Prostate gland (tissue), 2 donors: ENCODE data around the gene ROR1. TPM values are rescaled to one million over a fixed set of nuclear protein-coding genes. Genes with fewer than 3 reads are reported as not detected.

Source experiments
- DNase-seq: peaks from one replicate; pipeline ENCODE4 v3.0.0-alpha.2; 2019; ENCODE audit warnings: low spot score
- H3K27ac ChIP-seq, 2 donors: fragments of 200-600 bp; sonication (generic); 2 replicates each; pipeline ENCODE4 v1.5.1; 2017 to 2019
- H3K27me3 ChIP-seq: fragments of 200-600 bp; sonication (generic); replicated peaks from 2 replicates; pipeline ENCODE4 v1.5.1; 2019; ENCODE audit not compliant: insufficient read depth
- H3K36me3 ChIP-seq, 2 donors: fragments of 200-600 bp; sonication (generic); 1 replicate in 1 of 2; 2 replicates in 1 of 2; pipeline versions ENCODE4 v1.5.1 to v1.8.1; 2017 to 2019
- H3K4me1 ChIP-seq: fragments of 200-600 bp; sonication (generic); replicated peaks from 2 replicates; pipeline ENCODE4 v1.5.1; 2019
- H3K4me3 ChIP-seq, 2 donors: fragments of 200-600 bp; sonication (generic); 2 replicates each; pipeline ENCODE4 v1.5.1; 2017 to 2019
- H3K9me3 ChIP-seq: fragments of 200-600 bp; sonication (generic); 2 replicates; pipeline ENCODE4 v1.5.1; 2017
- CTCF ChIP-seq, 4 experiments: fragments of 200-600 bp in 2 of 4; fragments of 450-650 bp in 2 of 4; sonication (generic) in 2 of 4; IDR thresholded peaks; 1 replicate in 3 of 4; 2 replicates in 1 of 4; pipeline ENCODE4 v1.5.1; 2016 to 2019; ENCODE audit warnings: antibody characterized with exemption in 4 of 4, mild to moderate bottlenecking in 2 of 4, moderate library complexity in 2 of 4
- POLR2A ChIP-seq: fragments of 450-650 bp; IDR thresholded peaks from one replicate; pipeline ENCODE4 v1.6.1; 2016; ENCODE audit warnings: antibody characterized with exemption, mild to moderate bottlenecking
- POLR2AphosphoS5 ChIP-seq: sonication (generic); formaldehyde crosslinking; IDR thresholded peaks from one replicate; pipeline ENCODE4 v1.6.1; 2017; ENCODE audit warnings: antibody characterized with exemption
- WGBS: methylation state at CpG from one replicate; pipeline ENCODE4 v1.1.5; 2018; 5-methylcytosine and 5-hydroxymethylcytosine counted together
- intact Hi-C: fragments of 100-400 bp; cut with DNase I; formaldehyde crosslinking; loops from one replicate; pipeline ENCODE4 v1.14.2; 2022
- total RNA-seq, 2 donors: library from RNA; depleted of rRNA; stranded (reverse); fragments of >200 nt; gene quantifications; one replicate each; pipeline ENCODE4 v1.1.0, GENCODE V29; 2016

Gene ROR1
- total RNA-seq, 2 donors from 2014 or later: 7.3 to 11.1 TPM

DNA sequence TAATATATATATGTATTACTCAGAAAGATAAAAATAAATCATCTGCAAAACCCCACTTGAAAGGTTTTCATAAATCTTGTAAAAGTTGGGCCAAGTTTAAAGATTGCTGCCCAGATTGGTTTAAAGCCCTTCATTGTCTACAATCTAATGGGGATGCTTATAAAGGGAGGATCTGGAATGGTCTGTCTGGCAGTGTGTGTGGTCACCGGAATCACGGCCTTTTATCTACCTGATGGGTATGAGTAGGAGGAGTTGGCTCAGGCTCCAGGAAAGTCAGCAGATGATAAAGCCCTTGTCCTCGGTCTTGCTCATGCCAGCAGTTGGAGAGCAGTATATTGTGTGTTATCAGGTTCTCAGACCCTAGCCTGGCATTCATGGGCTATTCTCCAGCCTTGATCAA, 197.7 kb downstream of the ROR1 start:
- Histone ChIP-seq H3K36me3 (no peaks in the 10 kb centered on the region), H3K4me1 (no peaks in the 10 kb centered on the region), H3K9me3 (no peaks in the 10 kb centered on the region), H3K27me3 (no peaks in the 10 kb centered on the region), H3K4me3 (no peak overlapping the region), H3K27ac (no peak overlapping the region)
- TF ChIP-seq POLR2AphosphoS5 (no peak), POLR2A (no peak), CTCF (IDR thresholded peaks at IDR 0.05) (no peak)
- DNase-seq: no peak
- intact Hi-C loops: no loop called here
- WGBS: 51% methylated on average over 3 of the region's 3 CpGs

- H3K4me3 ChIP-seq: no peak overlapping the region
- no peaks in the 10 kb centered on the region for H3K27me3 ChIP-seq
- intact Hi-C loops: no loop called here
- no peaks in the 10 kb centered on the region for H3K9me3 ChIP-seq
- no peaks in the 10 kb centered on the region for H3K36me3 ChIP-seq
- TF ChIP-seq CTCF (IDR thresholded peaks at IDR 0.05) (no peak), POLR2AphosphoS5 (no peak), POLR2A (no peak)
- DNase-seq: no peak
- no peak overlapping the region for H3K27ac ChIP-seq
- no peaks in the 10 kb centered on the region for H3K4me1 ChIP-seq
- 58% methylated on average over 7 of the region's 7 CpGs for WGBS
Observed at GRCh38 chr1:63973005-63973419, 199.2 kb downstream of the ROR1 start.

- no peak for DNase-seq
Observed at GRCh38 chr1:63974966-63975365, 201.1 kb downstream of the ROR1 start.

DNA sequence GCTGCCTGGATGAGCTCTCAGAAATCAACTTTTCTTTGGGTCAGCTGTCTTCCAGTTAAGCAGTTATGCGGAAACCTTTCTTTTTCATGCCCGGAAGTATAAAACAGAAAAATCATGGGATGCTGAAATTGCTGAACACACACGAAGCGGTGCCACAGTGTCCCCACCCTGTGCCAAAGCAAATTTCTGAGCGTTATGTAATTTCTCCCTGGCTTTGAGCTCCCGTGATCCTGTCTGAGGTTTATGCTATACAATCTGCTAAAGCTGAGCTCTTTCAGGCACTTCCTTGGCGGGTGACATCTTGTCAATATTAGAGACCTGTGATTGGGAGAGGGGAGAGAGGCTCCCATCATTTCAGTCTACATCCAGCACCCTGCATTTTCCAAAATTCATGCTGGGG, 201.7 kb downstream of the ROR1 start:
- 53% methylated on average over 7 of the region's 7 CpGs for WGBS
- Histone ChIP-seq H3K27ac (no peak overlapping the region), H3K36me3 (no peaks in the 10 kb centered on the region), H3K4me1 (no peaks in the 10 kb centered on the region), H3K4me3 (no peak overlapping the region), H3K9me3 (no peaks in the 10 kb centered on the region), H3K27me3 (no peaks in the 10 kb centered on the region)
- intact Hi-C loops: no loop called here
- TF ChIP-seq POLR2AphosphoS5: no peak
- no peak for TF ChIP-seq CTCF (IDR thresholded peaks at IDR 0.05)
- no peak for TF ChIP-seq POLR2A
- DNase-seq: no peak

More at GRCh38 chr1:63974966-63975365, 201.1 kb downstream of the ROR1 start:
- TF ChIP-seq POLR2A: no peak
- no peak for TF ChIP-seq POLR2AphosphoS5
- no peak for TF ChIP-seq CTCF (IDR thresholded peaks at IDR 0.05)
- H3K27ac ChIP-seq: no peak overlapping the region
- H3K36me3 ChIP-seq: no peaks in the 10 kb centered on the region
- H3K4me3 ChIP-seq: no peak overlapping the region
- no peaks in the 10 kb centered on the region for H3K27me3 ChIP-seq
- no peaks in the 10 kb centered on the region for H3K9me3 ChIP-seq
- intact Hi-C loops: no loop called here
- no peaks in the 10 kb centered on the region for H3K4me1 ChIP-seq
- WGBS: 42% methylated on average over 6 of the region's 6 CpGs

GRCh38 chr1:63976006-63976405, 202.2 kb downstream of the ROR1 start:
- 86% methylated on average over 1 of the region's 1 CpG for WGBS

More at GRCh38 chr1:63976006-63976405, 202.2 kb downstream of the ROR1 start:
- no peaks in the 10 kb centered on the region for H3K36me3 ChIP-seq
- TF ChIP-seq CTCF (IDR thresholded peaks at IDR 0.05): no peak
- TF ChIP-seq POLR2AphosphoS5: no peak
- intact Hi-C loops: no loop called here
- H3K9me3 ChIP-seq: no peaks in the 10 kb centered on the region
- no peaks in the 10 kb centered on the region for H3K27me3 ChIP-seq
- H3K27ac ChIP-seq: no peak overlapping the region
- no peaks in the 10 kb centered on the region for H3K4me1 ChIP-seq
- H3K4me3 ChIP-seq: no peak overlapping the region
- DNase-seq: no peak
